ENCODE results near the gene LRRC71. TPM values are rescaled to one million over a fixed set of nuclear protein-coding genes. Genes with fewer than 3 reads are reported as not detected.
A peak's percentile ranks its signal among the peaks of the same experiment; 100 is the strongest.

Gene LRRC71
- total RNA-seq, 1 donor from 2014 or later = not detected

DNA sequence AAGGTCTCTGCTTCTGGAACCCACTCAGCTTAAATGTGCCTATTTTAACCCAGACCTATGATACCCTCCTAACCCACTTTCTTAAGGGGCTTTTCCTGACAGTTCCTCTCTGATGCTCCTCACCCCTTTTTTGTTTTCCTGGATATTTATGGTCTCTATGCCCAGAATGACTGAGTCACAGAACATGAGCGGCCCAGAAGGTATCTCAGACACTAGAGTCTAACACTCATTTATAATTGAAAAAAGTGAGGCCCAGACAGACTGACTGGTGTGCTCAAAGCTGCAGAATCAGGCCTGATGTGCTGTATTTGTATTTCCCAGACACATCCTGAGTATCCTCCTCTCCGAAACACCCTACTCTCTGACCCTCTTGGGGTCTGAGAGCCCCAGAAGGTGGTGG, 44.0 kb downstream of the LRRC71 start:
- H3K4me1 Mint-ChIP-seq = peaks cover 37% of the 10 kb centered on the region
- intact Hi-C loops (cut with micrococcal nuclease) = no loop called here
- H3K9me3 Mint-ChIP-seq = no peaks in the 10 kb centered on the region
- DNase-seq = no peak
- no peak overlapping the region for H3K27ac Mint-ChIP-seq
- peaks cover 16% of the 10 kb centered on the region for H3K36me3 Mint-ChIP-seq (ENCODE audit: low read depth)
- H3K27me3 Mint-ChIP-seq = peaks cover 25% of the 10 kb centered on the region
- peak overlapping the region; percentile 79 for H3K4me3 Mint-ChIP-seq

DNA sequence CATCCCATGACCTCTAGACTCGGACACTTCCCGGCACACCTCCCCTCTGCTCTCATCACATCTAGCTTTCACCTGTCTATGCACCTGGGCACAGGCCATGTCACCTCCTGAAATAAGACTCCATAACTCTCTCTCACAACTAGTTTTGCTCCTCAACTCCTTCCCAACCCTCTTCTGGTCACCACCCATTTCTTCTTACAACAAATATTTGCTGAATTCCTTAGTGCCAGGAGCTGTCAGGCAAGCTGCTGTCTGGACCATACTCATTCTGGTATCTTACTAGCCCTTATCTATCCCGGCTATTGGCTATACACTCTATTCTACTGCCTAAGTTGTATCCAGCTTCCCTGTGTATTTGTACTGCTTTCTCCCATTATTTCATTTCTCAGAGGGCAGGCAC, 49.1 kb downstream of the LRRC71 start:
- Mint-ChIP-seq H3K4me3 (no peak overlapping the region), H3K27ac (no peak overlapping the region), H3K4me1 (no peaks in the 10 kb centered on the region), H3K27me3 (peaks cover 51% of the 10 kb centered on the region), H3K36me3 (ENCODE audit: low read depth) (no peaks in the 10 kb centered on the region), H3K9me3 (no peaks in the 10 kb centered on the region)
- no peak for DNase-seq
- intact Hi-C loops (cut with micrococcal nuclease) = no loop called here

DNA sequence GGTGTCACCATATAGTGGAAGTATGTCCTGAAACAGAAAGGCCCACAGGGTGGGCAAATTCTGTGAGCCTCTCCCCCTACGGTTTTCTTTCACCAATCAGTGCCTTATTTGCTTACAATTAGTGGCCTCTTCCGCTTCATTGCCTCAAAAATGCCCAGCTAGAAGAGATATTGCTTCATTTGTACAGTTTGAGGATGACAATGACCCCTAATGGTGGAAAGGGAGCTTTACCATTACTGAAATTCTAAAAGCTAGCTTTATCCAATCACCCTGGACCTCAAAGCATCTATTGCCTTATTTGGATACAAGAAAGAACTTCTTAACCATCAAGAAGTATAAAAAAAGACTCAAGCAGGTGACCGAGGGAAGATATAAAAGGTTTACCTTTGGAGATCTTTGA, 49.6 kb downstream of the LRRC71 start:
- H3K4me3 Mint-ChIP-seq = no peak overlapping the region
- H3K36me3 Mint-ChIP-seq (ENCODE audit: low read depth) = no peaks in the 10 kb centered on the region
- H3K27ac Mint-ChIP-seq = no peak overlapping the region
- intact Hi-C loops (cut with micrococcal nuclease) = no loop called here
- peaks cover 56% of the 10 kb centered on the region for H3K27me3 Mint-ChIP-seq
- no peak for DNase-seq
- H3K9me3 Mint-ChIP-seq = no peaks in the 10 kb centered on the region
- no peaks in the 10 kb centered on the region for H3K4me1 Mint-ChIP-seq

DNA sequence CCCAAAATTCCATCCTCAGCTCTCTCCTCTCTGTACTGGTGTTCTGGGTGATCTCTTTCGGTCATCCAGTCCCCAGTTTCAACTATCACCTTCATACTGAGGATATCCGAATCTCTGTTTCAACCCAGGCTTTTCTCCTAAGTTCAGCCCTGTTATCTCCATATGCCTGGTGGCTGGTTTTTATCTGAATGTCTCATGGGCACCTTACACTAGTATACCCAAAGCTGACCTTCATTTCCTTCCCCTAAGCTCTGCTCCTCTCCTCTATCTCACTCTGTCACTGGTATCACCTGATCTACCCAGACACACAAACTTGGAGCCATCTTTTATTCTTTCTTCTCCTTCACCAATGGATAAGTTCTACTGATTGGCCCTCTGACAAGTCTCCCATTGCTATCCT, 53.0 kb downstream of the LRRC71 start:
- peaks cover 64% of the 10 kb centered on the region for H3K27me3 Mint-ChIP-seq
- intact Hi-C loops (cut with micrococcal nuclease) = no loop called here
- no peak overlapping the region for H3K4me3 Mint-ChIP-seq
- no peaks in the 10 kb centered on the region for H3K4me1 Mint-ChIP-seq
- H3K27ac Mint-ChIP-seq = no peak overlapping the region
- no peak for DNase-seq
- H3K36me3 Mint-ChIP-seq (ENCODE audit: low read depth) = no peaks in the 10 kb centered on the region
- no peaks in the 10 kb centered on the region for H3K9me3 Mint-ChIP-seq

DNA sequence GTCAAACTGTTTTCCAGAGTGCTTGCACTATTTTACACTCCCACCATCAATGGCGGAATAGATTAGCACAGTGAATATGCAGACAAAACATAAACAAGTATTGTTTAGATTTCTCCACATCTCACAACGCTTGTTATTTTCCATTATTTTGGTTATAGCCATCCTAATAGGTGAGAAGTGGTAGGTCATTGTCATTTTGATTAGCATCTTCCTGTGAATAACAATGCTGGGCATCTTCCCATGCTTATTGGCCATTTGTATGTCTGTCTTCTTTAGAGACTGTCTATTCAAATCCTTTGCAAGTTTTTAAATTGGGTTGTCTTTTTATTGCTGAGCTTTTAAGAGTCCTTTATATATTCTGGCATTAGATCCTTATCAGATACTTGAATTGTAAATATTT, 54.7 kb downstream of the LRRC71 start:
- Mint-ChIP-seq H3K4me3 (no peak overlapping the region), H3K27me3 (peaks cover 61% of the 10 kb centered on the region), H3K27ac (no peak overlapping the region), H3K36me3 (ENCODE audit: low read depth) (no peaks in the 10 kb centered on the region), H3K4me1 (no peaks in the 10 kb centered on the region), H3K9me3 (no peaks in the 10 kb centered on the region)
- intact Hi-C loops (cut with micrococcal nuclease) = no loop called here
- no peak for DNase-seq

DNA sequence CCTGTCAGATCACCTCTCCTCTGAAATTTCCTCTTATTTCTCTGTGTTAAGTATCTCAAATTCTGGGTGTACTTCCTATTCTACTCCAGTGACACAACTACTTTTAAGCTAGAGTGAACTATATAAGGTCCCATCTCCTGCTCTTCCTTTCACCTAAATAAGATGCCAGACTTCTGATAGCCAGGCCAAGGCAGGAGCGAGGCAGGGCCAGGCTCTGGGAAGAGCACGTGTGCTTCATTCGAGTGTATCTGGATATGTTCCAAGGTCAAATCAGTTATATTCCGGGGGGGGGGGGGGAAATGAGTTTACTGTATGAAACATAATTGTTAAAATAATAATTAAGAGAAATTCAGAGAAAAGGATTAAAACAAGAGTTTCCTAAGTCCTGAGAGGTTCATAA, 60.1 kb downstream of the LRRC71 start:
- intact Hi-C loops (cut with micrococcal nuclease) = no loop called here
- Mint-ChIP-seq H3K9me3 (no peaks in the 10 kb centered on the region), H3K27me3 (peaks cover 47% of the 10 kb centered on the region), H3K36me3 (ENCODE audit: low read depth) (no peaks in the 10 kb centered on the region), H3K27ac (no peak overlapping the region), H3K4me1 (no peaks in the 10 kb centered on the region), H3K4me3 (no peak overlapping the region)
- no peak for DNase-seq

Other genes starting within 250 kb of the LRRC71 start
- 0.05 TPM in 2 replicates for gene NES, start 243.2 kb upstream of the LRRC71 start, total RNA-seq
- gene CRABP2, start 215.0 kb upstream of the LRRC71 start, total RNA-seq = 0.62 and 1.4 TPM in 2 replicates
- 35.9 and 40.5 TPM in 2 replicates for gene METTL25B, start 192.2 kb upstream of the LRRC71 start, total RNA-seq
- 75.4 and 83.1 TPM in 2 replicates for gene ISG20L2, start 191.9 kb upstream of the LRRC71 start, total RNA-seq
- 134 and 135 TPM in 2 replicates for gene MRPL24, start 179.5 kb upstream of the LRRC71 start, total RNA-seq
- gene HDGF, start 169.0 kb upstream of the LRRC71 start, total RNA-seq = 360 and 367 TPM in 2 replicates
- 106 and 120 TPM in 2 replicates for gene PRCC, start 153.1 kb upstream of the LRRC71 start, total RNA-seq
- gene SH2D2A, start 103.8 kb upstream of the LRRC71 start, total RNA-seq = 277 and 282 TPM in 2 replicates
- gene INSRR, start 61.5 kb upstream of the LRRC71 start, total RNA-seq = 0.68 and 0.71 TPM in 2 replicates
- 54.3 and 61.2 TPM in 2 replicates for gene NTRK1, start 59.8 kb upstream of the LRRC71 start, total RNA-seq
- 0.09 and 0.21 TPM in 2 replicates for gene PEAR1, start 26.9 kb upstream of the LRRC71 start, total RNA-seq
- 1.9 and 3.1 TPM in 2 replicates for gene ARHGEF11, start 125.1 kb downstream of the LRRC71 start, total RNA-seq
- gene ETV3L, start 179.2 kb downstream of the LRRC71 start, total RNA-seq = not detected in 2 replicates
- gene ETV3, start 217.8 kb downstream of the LRRC71 start, total RNA-seq = 40.4 and 41.3 TPM in 2 replicates

All from activated CD4-positive, alpha-beta T cell treated with anti-CD3 and anti-CD28 coated beads, Interleukin-2, amount 10 ng/mL, durations not matched to agents 24 days and 14 days (primary cell).